Measurements from ENCODE around the gene MST1R.

Gene MST1R

GRCh38 chr3:49914906-49915305 is 11.2 kb upstream of the MST1R start:
- ChIA-PET POLR2A (no interaction called here), CTCF (interaction anchor here (1.3 to 2.0 kb wide), 3 partner anchors 9 to 15 kb away, joined by 5 to 7 read pairs (median 6); partner anchors contain the start of gene MON1A)
- TF ChIP-seq CTCF (IDR thresholded peaks at IDR 0.05; ENCODE audit: control extremely low read depth, extremely low read depth, low read depth, missing control alignments), result no peak
- no peak for DNase-seq (ENCODE audit: extremely low spot score)

GRCh38 chr3:49912881-49913281 is 9.2 kb upstream of the MST1R start:
- POLR2A ChIA-PET, result no interaction called here
- no peak for TF ChIP-seq CTCF (IDR thresholded peaks at IDR 0.05; ENCODE audit: control extremely low read depth, extremely low read depth, low read depth, missing control alignments)

GRCh38 chr3:49911611-49912010 is 7.9 kb upstream of the MST1R start:
- ChIA-PET CTCF (interaction anchor here (1.1 to 2.5 kb wide), 4 partner anchors 13 to 72 kb away, joined by 3 to 9 read pairs (median 6); no protein-coding TSS in a partner anchor), POLR2A (no interaction called here)
- no peak for DNase-seq (ENCODE audit: extremely low spot score)
- no peak for TF ChIP-seq CTCF (IDR thresholded peaks at IDR 0.05; ENCODE audit: control extremely low read depth, extremely low read depth, low read depth, missing control alignments)

More at GRCh38 chr3:49912881-49913281, 9.2 kb upstream of the MST1R start:
- DNase-seq (ENCODE audit: extremely low spot score), result no peak
- CTCF ChIA-PET, result interaction anchor here (1.1 to 1.5 kb wide), 2 partner anchors 11 to 110 kb away, joined by 4 to 7 read pairs; partner anchors contain the start of gene INKA1

- CTCF ChIA-PET, result interaction anchor here (1.1 to 2.5 kb wide), 3 partner anchors 18 to 72 kb away, joined by 3 to 9 read pairs (median 4); no protein-coding TSS in a partner anchor
Measured at GRCh38 chr3:49911124-49911420, 7.4 kb upstream of the MST1R start.

GRCh38 chr3:49910409-49911123 is 6.9 kb upstream of the MST1R start:
- TF ChIP-seq CTCF (IDR thresholded peaks at IDR 0.05; ENCODE audit: control extremely low read depth, extremely low read depth, low read depth, missing control alignments), result no peak
- POLR2A ChIA-PET, result no interaction called here
- CTCF ChIA-PET, result interaction anchor here (1.1 to 3.1 kb wide), 5 partner anchors 8 to 71 kb away, joined by 3 to 15 read pairs (median 5); partner anchors contain the start of gene MON1A
- no peak for DNase-seq (ENCODE audit: extremely low spot score)

More at GRCh38 chr3:49911124-49911420, 7.4 kb upstream of the MST1R start:
- no peak for TF ChIP-seq CTCF (IDR thresholded peaks at IDR 0.05; ENCODE audit: control extremely low read depth, extremely low read depth, low read depth, missing control alignments)
- POLR2A ChIA-PET, result no interaction called here
- DNase-seq (ENCODE audit: extremely low spot score), result no peak

GRCh38 chr3:49908373-49909199 is 4.9 kb upstream of the MST1R start:
- POLR2A ChIA-PET, result interaction anchor here (0.5 kb wide), 1 partner anchor 23 kb away, joined by 6 read pairs; no protein-coding TSS in a partner anchor
- TF ChIP-seq CTCF (IDR thresholded peaks at IDR 0.05; ENCODE audit: control extremely low read depth, extremely low read depth, low read depth, missing control alignments), result no peak
- DNase-seq (ENCODE audit: extremely low spot score), result no peak
- CTCF ChIA-PET, result interaction anchor here (0.8 to 3.1 kb wide), 5 partner anchors 16 to 106 kb away, joined by 3 to 15 read pairs (median 3); partner anchors contain the start of genes MON1A and RBM6
